ENCODE data around the gene PHF2. TPM values are rescaled to one million over a fixed set of nuclear protein-coding genes. Genes with fewer than 3 reads are reported as not detected.
A peak's percentile ranks its signal among the peaks of the same experiment; 100 is the strongest.

PHF2 gene
- total RNA-seq, 4 donors from 2014 or later: 32.8 to 50.1 (median 33.0) TPM

- Histone ChIP-seq H3K4me1 (peaks cover 9 to 11% of the 10 kb centered on the region in 2 donors), H3K36me3 (peaks cover 15 to 23% of the 10 kb centered on the region in 2 donors), H3K4me3 (replicated peaks in 1 of 3) (peak overlapping the region in 2 of 3 donors; percentile 25 to 55), H3K9me3 (no peaks in the 10 kb centered on the region), H3K27ac (peak overlapping the region; percentile 78 to 92 (median 88)), H3K27me3 (no peaks in the 10 kb centered on the region)
- DNase-seq: peak; percentile 99
- intact Hi-C loops (cut with DNase I): loop anchor here (10.0 kb wide), 1 partner anchor 402 kb away; no protein-coding TSS in a partner anchor
- TF ChIP-seq, protein P1, sequence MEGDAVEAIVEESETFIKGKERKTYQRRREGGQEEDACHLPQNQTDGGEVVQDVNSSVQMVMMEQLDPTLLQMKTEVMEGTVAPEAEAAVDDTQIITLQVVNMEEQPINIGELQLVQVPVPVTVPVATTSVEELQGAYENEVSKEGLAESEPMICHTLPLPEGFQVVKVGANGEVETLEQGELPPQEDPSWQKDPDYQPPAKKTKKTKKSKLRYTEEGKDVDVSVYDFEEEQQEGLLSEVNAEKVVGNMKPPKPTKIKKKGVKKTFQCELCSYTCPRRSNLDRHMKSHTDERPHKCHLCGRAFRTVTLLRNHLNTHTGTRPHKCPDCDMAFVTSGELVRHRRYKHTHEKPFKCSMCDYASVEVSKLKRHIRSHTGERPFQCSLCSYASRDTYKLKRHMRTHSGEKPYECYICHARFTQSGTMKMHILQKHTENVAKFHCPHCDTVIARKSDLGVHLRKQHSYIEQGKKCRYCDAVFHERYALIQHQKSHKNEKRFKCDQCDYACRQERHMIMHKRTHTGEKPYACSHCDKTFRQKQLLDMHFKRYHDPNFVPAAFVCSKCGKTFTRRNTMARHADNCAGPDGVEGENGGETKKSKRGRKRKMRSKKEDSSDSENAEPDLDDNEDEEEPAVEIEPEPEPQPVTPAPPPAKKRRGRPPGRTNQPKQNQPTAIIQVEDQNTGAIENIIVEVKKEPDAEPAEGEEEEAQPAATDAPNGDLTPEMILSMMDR (IDR thresholded peaks at IDR 0.05): peak; percentile 73 to 97 (median 92)
- peak; percentile 62 to 97 for TF ChIP-seq POLR2A (IDR thresholded peaks at IDR 0.05)
- 3% methylated on average over 31 of the region's 69 CpGs for WGBS, 2 donors
Observed at GRCh38 chr9:93566408-93567270, 9.7 kb upstream of the PHF2 start.

GRCh38 chr9:93567271-93567959 lies 9.0 kb upstream of the PHF2 start:
- WGBS, 2 donors: 52 to 58% methylated on average over 10 to 15 of the region's 15 CpGs
- peaks cover 9 to 11% of the 10 kb centered on the region in 2 donors for H3K4me1 ChIP-seq

GRCh38 chr9:93568169-93568568 lies 8.2 kb upstream of the PHF2 start:
- peaks cover 9 to 11% of the 10 kb centered on the region in 2 donors for H3K4me1 ChIP-seq
- no peaks in the 10 kb centered on the region for H3K27me3 ChIP-seq
- intact Hi-C loops (cut with DNase I): loop anchor here (10.0 kb wide), 1 partner anchor 403 kb away; no protein-coding TSS in a partner anchor
- WGBS, 2 donors: 94 to 95% methylated on average over 5 of the region's 5 CpGs
- TF ChIP-seq POLR2A (IDR thresholded peaks at IDR 0.05): no peak
- TF ChIP-seq, protein P1 (IDR thresholded peaks at IDR 0.05): no peak
- no peak overlapping the region for H3K4me3 ChIP-seq (replicated peaks in 1 of 3)
- no peaks in the 10 kb centered on the region for H3K9me3 ChIP-seq
- no peak for DNase-seq
- H3K27ac ChIP-seq: no peak overlapping the region
- H3K36me3 ChIP-seq: peaks cover 6 to 7% of the 10 kb centered on the region in 2 donors

More at GRCh38 chr9:93567271-93567959, 9.0 kb upstream of the PHF2 start:
- intact Hi-C loops (cut with DNase I): loop anchor here (10.0 kb wide), 1 partner anchor 403 kb away; no protein-coding TSS in a partner anchor
- Histone ChIP-seq H3K9me3 (no peaks in the 10 kb centered on the region), H3K27me3 (no peaks in the 10 kb centered on the region), H3K36me3 (peaks cover 12 to 15% of the 10 kb centered on the region in 2 donors), H3K27ac (peak overlapping the region; percentile 78 to 92 (median 88)), H3K4me3 (replicated peaks in 1 of 3) (peak overlapping the region in 1 of 3 donors; percentile 55)
- DNase-seq: peak; percentile 51 to 68
- TF ChIP-seq POLR2A (IDR thresholded peaks at IDR 0.05): no peak
- TF ChIP-seq, protein P1 (IDR thresholded peaks at IDR 0.05): no peak

DNA sequence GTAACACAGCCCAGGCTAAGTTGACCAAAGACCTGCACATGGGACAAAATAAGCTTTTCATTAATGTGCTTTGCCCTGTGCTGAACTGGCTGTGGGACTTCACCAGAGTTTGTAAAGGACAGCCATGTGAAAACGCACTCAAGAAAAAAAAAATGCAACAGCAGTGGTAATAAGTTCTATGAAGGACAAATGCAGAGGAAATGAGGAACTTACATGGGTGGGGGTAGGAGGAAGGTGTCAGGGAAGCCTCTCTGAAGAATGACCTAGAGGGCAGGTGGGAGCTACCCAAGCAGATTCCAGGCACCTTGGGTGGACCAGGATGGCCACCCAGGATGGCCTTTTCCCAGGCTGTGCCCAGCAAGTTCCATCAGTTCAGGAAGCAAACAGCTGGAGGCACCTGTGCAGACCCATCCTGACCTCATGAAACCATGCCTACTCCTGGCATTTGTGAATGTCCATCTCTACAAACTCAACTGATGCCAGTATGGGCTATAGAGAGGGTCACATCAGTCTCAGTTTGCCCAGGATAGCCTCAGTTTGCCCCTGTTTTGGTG lies 6.7 kb upstream of the PHF2 start:
- H3K4me1 ChIP-seq: peaks cover 9 to 16% of the 10 kb centered on the region in 2 donors
- TF ChIP-seq, protein P1 (IDR thresholded peaks at IDR 0.05): no peak
- TF ChIP-seq POLR2A (IDR thresholded peaks at IDR 0.05): no peak
- 84 to 86% methylated on average over 1 of the region's 1 CpG for WGBS, 2 donors
- H3K27me3 ChIP-seq: no peaks in the 10 kb centered on the region
- no peaks in the 10 kb centered on the region for H3K36me3 ChIP-seq
- DNase-seq: no peak
- H3K4me3 ChIP-seq (replicated peaks in 1 of 3): no peak overlapping the region
- no peaks in the 10 kb centered on the region for H3K9me3 ChIP-seq
- no peak overlapping the region for H3K27ac ChIP-seq
- intact Hi-C loops (cut with DNase I): loop anchor here (10.0 kb wide), 1 partner anchor 405 kb away; no protein-coding TSS in a partner anchor

Data from thyroid gland (tissue), 4 donors.